Fibroblast of villous mesenchyme (primary cell): Measurements from ENCODE around the gene NFASC. TPM values are rescaled to one million over a fixed set of nuclear protein-coding genes. Genes with fewer than 3 reads are reported as not detected.

Source experiments
- DNase-seq: peaks from one replicate; pipeline ENCODE4 v3.0.0-alpha.2; 2010; ENCODE audit warnings: low read depth
- H3K4me3 ChIP-seq: 2 replicates; pipeline ENCODE4 v1.5.1; 2011; ENCODE audit warnings: low read depth, mild to moderate bottlenecking, low read length
- total RNA-seq: library from RNA; depleted of rRNA; stranded (reverse); fragments of >200 nt; gene quantifications from 2 replicates; pipeline ENCODE4 v1.2.3, GENCODE V29; 2012
- TF ChIP-seq, protein P1 (sequence below): IDR thresholded peaks from 2 replicates; pipeline ENCODE4 v1.5.1; 2012; ENCODE audit warnings: low read depth, mild to moderate bottlenecking, low read length; ENCODE audit not compliant: insufficient read depth

NFASC gene
- total RNA-seq, 1 donor, result 1.7 TPM

GRCh38 chr1:205061665-205062069 is 191.0 kb downstream of the NFASC start:
- peak; percentile 55 for DNase-seq
- H3K4me3 ChIP-seq, result no peak overlapping the region
- TF ChIP-seq, protein P1, sequence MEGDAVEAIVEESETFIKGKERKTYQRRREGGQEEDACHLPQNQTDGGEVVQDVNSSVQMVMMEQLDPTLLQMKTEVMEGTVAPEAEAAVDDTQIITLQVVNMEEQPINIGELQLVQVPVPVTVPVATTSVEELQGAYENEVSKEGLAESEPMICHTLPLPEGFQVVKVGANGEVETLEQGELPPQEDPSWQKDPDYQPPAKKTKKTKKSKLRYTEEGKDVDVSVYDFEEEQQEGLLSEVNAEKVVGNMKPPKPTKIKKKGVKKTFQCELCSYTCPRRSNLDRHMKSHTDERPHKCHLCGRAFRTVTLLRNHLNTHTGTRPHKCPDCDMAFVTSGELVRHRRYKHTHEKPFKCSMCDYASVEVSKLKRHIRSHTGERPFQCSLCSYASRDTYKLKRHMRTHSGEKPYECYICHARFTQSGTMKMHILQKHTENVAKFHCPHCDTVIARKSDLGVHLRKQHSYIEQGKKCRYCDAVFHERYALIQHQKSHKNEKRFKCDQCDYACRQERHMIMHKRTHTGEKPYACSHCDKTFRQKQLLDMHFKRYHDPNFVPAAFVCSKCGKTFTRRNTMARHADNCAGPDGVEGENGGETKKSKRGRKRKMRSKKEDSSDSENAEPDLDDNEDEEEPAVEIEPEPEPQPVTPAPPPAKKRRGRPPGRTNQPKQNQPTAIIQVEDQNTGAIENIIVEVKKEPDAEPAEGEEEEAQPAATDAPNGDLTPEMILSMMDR, result peak; percentile 84

DNA sequence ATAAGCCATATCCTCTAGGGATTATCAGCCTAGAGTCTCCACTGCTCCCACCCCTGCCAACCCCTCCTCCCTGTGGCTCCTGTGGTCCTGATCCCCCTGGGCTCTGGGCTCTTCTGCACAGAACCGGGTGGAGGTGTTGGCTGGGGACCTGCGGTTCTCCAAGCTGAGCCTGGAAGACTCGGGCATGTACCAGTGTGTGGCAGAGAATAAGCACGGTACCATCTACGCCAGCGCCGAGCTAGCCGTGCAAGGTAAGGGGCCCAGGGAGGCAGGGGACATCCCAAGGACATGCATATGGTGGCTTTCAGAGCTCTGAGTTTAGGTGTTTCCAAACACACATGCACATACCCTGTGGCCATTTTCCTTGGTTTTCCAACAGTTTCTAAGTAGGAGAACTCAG is 191.7 kb downstream of the NFASC start:
- no peak for DNase-seq
- TF ChIP-seq, protein P1, result no peak
- no peak overlapping the region for H3K4me3 ChIP-seq

DNA sequence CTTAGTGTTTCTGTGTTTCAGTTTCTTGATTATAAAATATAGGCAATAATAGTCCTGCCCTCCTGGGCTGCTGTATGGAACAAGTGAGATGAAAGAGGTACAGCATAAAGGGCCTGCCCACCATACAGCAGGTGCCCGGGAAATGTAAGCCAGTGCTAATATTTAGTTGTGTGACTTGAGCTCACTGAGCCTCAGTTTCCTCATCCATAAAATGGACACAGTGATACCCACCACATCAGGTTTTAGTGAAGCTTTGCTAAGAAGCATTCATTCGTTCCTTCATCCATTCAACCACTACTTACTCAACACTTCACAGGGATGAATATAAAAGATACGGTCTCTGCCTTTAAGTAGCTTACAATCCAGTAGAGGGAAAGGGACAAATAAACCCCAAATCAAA is 192.2 kb downstream of the NFASC start:
- TF ChIP-seq, protein P1, result no peak
- no peak for DNase-seq

DNA sequence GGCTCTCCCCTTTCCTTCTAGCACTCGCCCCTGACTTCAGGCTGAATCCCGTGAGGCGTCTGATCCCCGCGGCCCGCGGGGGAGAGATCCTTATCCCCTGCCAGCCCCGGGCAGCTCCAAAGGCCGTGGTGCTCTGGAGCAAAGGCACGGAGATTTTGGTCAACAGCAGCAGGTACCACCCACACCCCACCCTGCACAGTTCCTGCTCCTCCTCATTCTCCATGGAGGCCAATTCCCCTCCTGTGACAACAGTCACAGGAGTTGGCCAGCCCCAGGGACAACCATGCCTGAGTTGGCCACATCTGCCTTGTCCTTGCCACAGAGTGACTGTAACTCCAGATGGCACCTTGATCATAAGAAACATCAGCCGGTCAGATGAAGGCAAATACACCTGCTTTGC is 193.6 kb downstream of the NFASC start:
- no peak for DNase-seq
- no peak overlapping the region for H3K4me3 ChIP-seq
- TF ChIP-seq, protein P1, result no peak

More for the DNA sequence above, 192.2 kb downstream of the NFASC start:
- no peak overlapping the region for H3K4me3 ChIP-seq

- TF ChIP-seq, protein P1, result no peak
- no peak for DNase-seq
- H3K4me3 ChIP-seq, result no peak overlapping the region
These were observed 194.2 kb downstream of the NFASC start for GRCh38 chr1:205064741-205065316.

DNA sequence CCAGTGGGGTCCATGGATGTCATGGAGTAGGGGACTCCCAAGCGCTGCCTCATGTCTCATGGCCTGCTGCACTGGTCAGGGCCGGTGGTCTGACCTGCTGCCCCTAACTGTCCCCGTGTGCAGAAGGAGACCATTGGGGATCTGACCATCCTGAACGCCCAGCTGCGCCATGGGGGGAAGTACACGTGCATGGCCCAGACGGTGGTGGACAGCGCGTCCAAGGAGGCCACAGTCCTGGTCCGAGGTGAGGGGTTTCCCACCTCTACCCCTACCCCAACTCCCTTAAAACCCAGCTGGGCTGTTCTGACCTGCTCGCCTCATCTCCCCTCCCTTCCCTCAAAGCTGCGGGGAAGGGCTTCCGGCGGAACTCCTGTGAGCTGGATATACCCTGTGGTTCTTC is 195.0 kb downstream of the NFASC start:
- TF ChIP-seq, protein P1, result no peak
- no peak overlapping the region for H3K4me3 ChIP-seq
- no peak for DNase-seq
